GM23338 (cell line): ENCODE results near the gene ZNF438. TPM values are rescaled to one million over a fixed set of nuclear protein-coding genes. Genes with fewer than 3 reads are reported as not detected.

ENCODE experiments used
- ATAC-seq: fragments of 200-7000 bp; cut with Tn5 transposase; 3 replicates; pipeline ENCODE4 v1.9.1; 2020
- DNase-seq: peaks from one replicate; pipeline ENCODE4 v3.0.0-alpha.2; 2015; ENCODE audit warnings: low spot score
- H2AFZ ChIP-seq: fragments of 200-600 bp; sonication (generic); 2 replicates; pipeline ENCODE4 v1.8.0; 2016; ENCODE audit warnings: antibody characterized with exemption, mild to moderate bottlenecking, moderate library complexity
- H3F3A ChIP-seq: fragments of 200-600 bp; sonication (generic); replicated peaks from 2 replicates; pipeline ENCODE4 v1.8.0; 2017; ENCODE audit warnings: antibody characterized with exemption, mixed run types, low read depth
- H3K27ac ChIP-seq: fragments of 200-600 bp; sonication (generic); 2 replicates; pipeline ENCODE4 v1.6.1; 2016; ENCODE audit warnings: low read depth
- H3K27me3 ChIP-seq: fragments of 200-600 bp; sonication (generic); 2 replicates; pipeline ENCODE4 v1.8.0; 2016; ENCODE audit warnings: mild to moderate bottlenecking, mixed run types, moderate library complexity; ENCODE audit not compliant: insufficient read depth
- H3K36me3 ChIP-seq: fragments of 200-600 bp; sonication (generic); 2 replicates; pipeline ENCODE4 v1.8.0; 2016; ENCODE audit warnings: mild to moderate bottlenecking; ENCODE audit not compliant: insufficient read depth
- H3K4me1 ChIP-seq: fragments of 200-600 bp; sonication (generic); 2 replicates; pipeline ENCODE4 v1.8.0; 2016; ENCODE audit warnings: mild to moderate bottlenecking, moderate library complexity; ENCODE audit not compliant: insufficient read depth
- H3K4me2 ChIP-seq: fragments of 200-600 bp; sonication (generic); 2 replicates; pipeline ENCODE4 v1.7.1; 2017; ENCODE audit warnings: mixed run types
- H3K4me3 ChIP-seq: fragments of 200-600 bp; sonication (generic); 2 replicates; pipeline ENCODE4 v1.6.1; 2016; ENCODE audit warnings: mixed run types
- H3K79me2 ChIP-seq: fragments of 200-600 bp; sonication (generic); replicated peaks from 2 replicates; pipeline ENCODE4 v1.8.0; 2017; ENCODE audit warnings: mild to moderate bottlenecking; ENCODE audit not compliant: insufficient read depth
- H3K9me2 ChIP-seq: fragments of 200-600 bp; sonication (generic); 2 replicates; pipeline ENCODE4 v1.8.0; 2017; ENCODE audit not compliant: insufficient read depth
- H4K20me1 ChIP-seq: fragments of 200-600 bp; sonication (generic); replicated peaks from 2 replicates; pipeline ENCODE4 v1.8.0; 2017; ENCODE audit warnings: mild to moderate bottlenecking; ENCODE audit not compliant: insufficient read depth
- H3K27ac Mint-ChIP-seq: 2 replicates; pipeline ENCODE4 v1.8.0; 2020; ENCODE audit warnings: inconsistent platforms, mild to moderate bottlenecking, moderate library complexity, mixed read lengths
- H3K27me3 Mint-ChIP-seq: 3 replicates; pipeline ENCODE4 v1.8.0; 2022; ENCODE audit warnings: low read depth, mild to moderate bottlenecking, moderate library complexity, mixed read lengths, inconsistent platforms; ENCODE audit not compliant: insufficient read depth, poor library complexity
- H3K36me3 Mint-ChIP-seq: 3 replicates; pipeline ENCODE4 v1.8.0; 2021; ENCODE audit warnings: low read depth, mild to moderate bottlenecking, inconsistent platforms, moderate library complexity, mixed read lengths
- H3K4me1 Mint-ChIP-seq: 3 replicates; pipeline ENCODE4 v1.8.0; 2020; ENCODE audit warnings: mild to moderate bottlenecking, inconsistent platforms, mixed read lengths
- H3K4me3 Mint-ChIP-seq: 3 replicates; pipeline ENCODE4 v1.8.0; 2021; ENCODE audit warnings: moderate library complexity, mild to moderate bottlenecking, inconsistent platforms, mixed read lengths
- H3K9me3 Mint-ChIP-seq: 3 replicates; pipeline ENCODE4 v1.8.0; 2020; ENCODE audit warnings: moderate library complexity, mild to moderate bottlenecking, inconsistent platforms, mixed read lengths
- CREB1 ChIP-seq: fragments of 250-450 bp; sonication (Bioruptor Pico); IDR thresholded peaks from 2 replicates; pipeline ENCODE4 v1.5.0; 2020; ENCODE audit warnings: low read depth, mild to moderate bottlenecking, moderate library complexity
- ETS1 ChIP-seq: IDR thresholded peaks from 2 replicates; pipeline ENCODE4 v1.6.1; 2016; ENCODE audit warnings: antibody characterized with exemption
- EZH2 ChIP-seq: fragments of 200-600 bp; sonication (generic); IDR thresholded peaks from one replicate; pipeline ENCODE4 v1.8.0; 2017; ENCODE audit warnings: antibody characterized with exemption, mild to moderate bottlenecking, low read depth; ENCODE audit not compliant: unreplicated experiment
- POLR2AphosphoS5 ChIP-seq: IDR thresholded peaks from 2 replicates; pipeline ENCODE4 v1.6.1; 2016; ENCODE audit warnings: antibody characterized with exemption, low read depth
- STAT1 ChIP-seq: IDR thresholded peaks from one replicate; pipeline ENCODE4 v1.6.1; 2016; ENCODE audit warnings: antibody characterized with exemption; ENCODE audit not compliant: unreplicated experiment
- ZNF331 ChIP-seq: fragments of 250-450 bp; sonication (Bioruptor Pico); IDR thresholded peaks from 2 replicates; pipeline ENCODE4 v1.5.0; 2020; ENCODE audit warnings: low read depth, mild to moderate bottlenecking, moderate library complexity
- ZNF462 ChIP-seq: fragments of 250-450 bp; sonication (Bioruptor Pico); IDR thresholded peaks from 2 replicates; pipeline ENCODE4 v1.5.0; 2020; ENCODE audit warnings: mild to moderate bottlenecking, moderate library complexity
- polyA plus RNA-seq: library from polyadenylated mRNA; unstranded; fragments of >200 nt; fragmentation: Nextera tagmentation; extraction: Ambion mirVana; gene quantifications from 2 replicates; pipeline ENCODE4 v1.2.1, GENCODE V29; 2016
- total RNA-seq: library from RNA; depleted of rRNA; stranded (reverse); fragments of >200 nt; shearing (Covaris generic); gene quantifications from 2 replicates; pipeline ENCODE4 v1.2.3, GENCODE V29; 2014

Gene ZNF438
- total and polyA plus RNA-seq, 2 experiments from 2014 or later = 0.91 to 0.94 TPM

- H3K4me2 ChIP-seq = no peak overlapping the region
- peaks cover 22% of the 10 kb centered on the region for H3K9me3 Mint-ChIP-seq
- H3K27ac Mint-ChIP-seq = no peak overlapping the region
- no peaks in the 10 kb centered on the region for H3K27me3 ChIP-seq
- DNase-seq (no peak), ATAC-seq (no peak)
- no peaks in the 10 kb centered on the region for H3F3A ChIP-seq
- no peak overlapping the region for H3K4me3 ChIP-seq
- TF ChIP-seq ETS1 = no peak
- no peak for TF ChIP-seq EZH2
- no peak for TF ChIP-seq CREB1 (CRISPR knock-in tag)
- TF ChIP-seq ZNF331 = no peak
- no peak for TF ChIP-seq POLR2AphosphoS5
- TF ChIP-seq ZNF462 (CRISPR knock-in tag) = no peak
- no peak for TF ChIP-seq STAT1
- no peaks in the 10 kb centered on the region for H3K36me3 ChIP-seq
- no peak overlapping the region for H2AFZ ChIP-seq
- H3K79me2 ChIP-seq = no peaks in the 10 kb centered on the region
- no peak overlapping the region for H3K4me3 Mint-ChIP-seq
- H3K4me1 Mint-ChIP-seq = peaks cover 16% of the 10 kb centered on the region
- peaks cover 4% of the 10 kb centered on the region; the same call in 1 of the 2 replicates for H3K9me2 ChIP-seq
- no peak overlapping the region for H3K27ac ChIP-seq
- H3K4me1 ChIP-seq = 0 out of 2 replicates have a peak, but pooled peaks cover 7% of the 10 kb centered on the region
- no peaks in the 10 kb centered on the region for H4K20me1 ChIP-seq
- H3K27me3 Mint-ChIP-seq = peaks cover 7% of the 10 kb centered on the region
- peaks cover 7% of the 10 kb centered on the region; the same call in 1 of the 3 replicates for H3K36me3 Mint-ChIP-seq
Observed at GRCh38 chr10:30810416-30810815, 221.2 kb downstream of the ZNF438 start.
